ENCODE measurements around the gene ATP13A3.
A peak's percentile ranks its signal among the peaks of the same experiment; 100 is the strongest.
"Not testable (repeated sequence)": the region's sequence is repeated elsewhere in the genome, so short reads cannot be mapped to it uniquely, and the experiment has no call there.

The ATP13A3 gene

GRCh38 chr3:194486540-194487288 lies at the start of gene ATP13A3:
Gene ATP13A3 (minus strand): TSS chr3:194487002. CDS start chr3:194462190, 24,812 bp downstream.
- FAIRE-seq = no peak

GRCh38 chr3:194535199-194535598 lies 48.4 kb upstream of the ATP13A3 start:
- FAIRE-seq = not testable (repeated sequence)

GRCh38 chr3:194534243-194534642 lies 47.4 kb upstream of the ATP13A3 start:
- FAIRE-seq = no peak

GRCh38 chr3:194532591-194532990 lies 45.8 kb upstream of the ATP13A3 start:
- no peak for FAIRE-seq

GRCh38 chr3:194527726-194528125 lies 40.9 kb upstream of the ATP13A3 start:
- no peak for FAIRE-seq

GRCh38 chr3:194526164-194526563 lies 39.4 kb upstream of the ATP13A3 start:
- no peak for FAIRE-seq

- no peak for FAIRE-seq
Observed at GRCh38 chr3:194522579-194523046, 35.8 kb upstream of the ATP13A3 start.

- FAIRE-seq = no peak
Observed at GRCh38 chr3:194521510-194522260, 34.9 kb upstream of the ATP13A3 start.

GRCh38 chr3:194520682-194521162 lies 33.9 kb upstream of the ATP13A3 start:
- FAIRE-seq = not testable (repeated sequence)

GRCh38 chr3:194520201-194520600 lies 33.4 kb upstream of the ATP13A3 start:
- FAIRE-seq = not testable (repeated sequence)

- no peak for FAIRE-seq
Observed at GRCh38 chr3:194518652-194519051, 31.9 kb upstream of the ATP13A3 start.

GRCh38 chr3:194517333-194517732 lies 30.5 kb upstream of the ATP13A3 start:
- no peak for FAIRE-seq

- FAIRE-seq = no peak
Observed at GRCh38 chr3:194514626-194515025, 27.8 kb upstream of the ATP13A3 start.

- FAIRE-seq = peak; percentile 96
Observed at GRCh38 chr3:194512895-194513601, 26.2 kb upstream of the ATP13A3 start.

GRCh38 chr3:194508491-194509453 lies 22.0 kb upstream of the ATP13A3 start:
- no peak for FAIRE-seq

GRCh38 chr3:194507571-194507970 lies 20.8 kb upstream of the ATP13A3 start:
- FAIRE-seq = no peak

GRCh38 chr3:194505791-194506415 lies 19.1 kb upstream of the ATP13A3 start:
- no peak for FAIRE-seq

- no peak for FAIRE-seq
Observed at GRCh38 chr3:194504861-194505260, 18.1 kb upstream of the ATP13A3 start.

GRCh38 chr3:194504146-194504545 lies 17.3 kb upstream of the ATP13A3 start:
- FAIRE-seq = no peak

- no peak for FAIRE-seq
Observed at GRCh38 chr3:194503081-194503531, 16.3 kb upstream of the ATP13A3 start.

GRCh38 chr3:194500198-194500597 lies 13.4 kb upstream of the ATP13A3 start:
- no peak for FAIRE-seq

All from islet of Langerhans (tissue), 1 donor.